H4 (cell line): Measurements from ENCODE around the gene EML5. TPM values are rescaled to one million over a fixed set of nuclear protein-coding genes. Genes with fewer than 3 reads are reported as not detected.
"Not testable (repeated sequence)": the region's sequence is repeated elsewhere in the genome, so short reads cannot be mapped to it uniquely, and the experiment has no call there.

Source experiments
- DNase-seq: peaks from one replicate; pipeline ENCODE4 v3.0.0-alpha.2; 2015; ENCODE audit warnings: low spot score
- total RNA-seq: library from RNA; depleted of rRNA; stranded (reverse); fragments of >200 nt; shearing (Covaris generic); gene quantifications from 2 replicates; pipeline ENCODE4 v1.2.3, GENCODE V29; 2014; rRNA removed

EML5 gene
- 0.43 and 0.58 TPM in 2 replicates for total RNA-seq

DNA sequence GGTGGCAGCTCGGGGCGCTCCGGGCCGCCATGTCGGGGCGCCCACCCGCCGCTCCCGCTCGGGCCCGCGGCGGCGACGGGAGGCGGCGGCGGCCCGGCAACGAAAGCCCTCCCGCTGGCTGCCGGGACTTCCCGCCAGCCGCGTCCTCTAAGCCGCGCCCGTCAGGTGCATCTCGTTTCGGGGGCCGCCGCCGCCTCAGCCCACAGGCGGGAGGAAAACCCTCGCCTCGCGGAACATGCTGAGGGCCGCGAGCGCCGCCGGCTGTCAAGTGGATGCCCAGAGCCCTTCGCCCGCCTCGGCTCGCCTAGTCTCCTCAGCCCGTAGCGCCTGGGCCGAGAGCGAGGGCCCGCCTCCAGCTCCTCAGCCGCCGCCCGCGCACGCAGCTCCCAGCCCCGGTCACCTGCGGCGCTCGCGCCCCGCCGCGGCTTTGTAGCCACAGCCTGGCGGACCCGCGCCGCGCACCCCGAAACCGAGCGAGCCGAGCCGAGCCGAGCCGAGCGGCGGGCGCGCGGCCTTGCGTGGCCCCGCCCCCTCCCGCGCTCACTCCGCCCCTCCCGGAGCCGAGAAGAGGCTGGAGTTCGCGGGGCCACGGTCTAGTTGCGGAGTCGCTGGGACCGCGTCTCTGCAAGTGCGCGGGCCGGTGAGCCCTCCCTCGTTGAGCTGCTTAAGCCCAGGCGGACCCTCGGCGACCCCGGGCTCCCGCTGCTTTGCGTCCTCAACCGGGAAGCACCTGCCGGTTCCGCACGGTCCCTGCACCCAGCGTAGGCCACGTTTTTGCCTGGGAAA is at the start of gene EML5:
EML5 (minus strand) TSS at position 481 of the 786 bp plus-strand sequence; CDS start at position 31, 450 bp downstream.
- DNase-seq: peak; percentile 30

DNA sequence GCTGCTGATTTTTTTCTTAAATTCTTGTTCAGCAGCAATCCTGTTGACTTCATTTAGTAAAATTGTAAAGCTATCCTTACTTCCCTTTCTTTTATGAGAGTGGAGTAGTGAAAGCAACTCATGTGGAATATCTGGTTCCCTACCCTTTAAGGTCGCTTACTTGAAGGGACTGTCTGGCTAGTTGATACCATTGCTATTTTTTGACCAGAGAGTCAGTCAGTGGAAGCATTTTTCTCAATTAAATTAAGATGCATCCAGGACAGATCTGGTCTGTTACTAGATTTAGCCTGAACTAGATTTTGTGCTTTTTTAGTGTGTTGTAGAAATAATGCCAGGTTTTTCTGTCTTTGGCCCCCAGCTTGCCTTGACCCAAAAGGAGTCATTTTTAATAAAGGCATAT is 49.7 kb upstream of the EML5 start:
- no peak for DNase-seq

DNA sequence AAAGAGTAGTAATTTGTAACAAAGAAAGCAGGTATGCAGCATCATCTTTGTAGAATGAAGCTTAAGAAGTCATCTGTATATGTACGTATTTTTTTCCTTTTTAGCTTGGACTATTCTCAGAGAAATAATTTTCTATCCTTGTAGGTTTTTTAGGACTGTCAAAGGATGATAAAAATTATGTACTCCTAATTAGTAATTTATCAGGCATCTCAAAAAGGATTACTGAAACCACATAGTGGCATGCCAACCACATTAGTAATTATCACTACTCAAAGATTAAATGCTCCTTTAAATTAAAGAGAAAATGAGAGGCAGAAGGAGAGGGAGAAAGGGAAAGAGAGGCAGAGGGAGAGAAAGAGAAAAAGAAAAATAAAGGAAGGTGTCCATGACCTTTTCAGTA is 49.0 kb upstream of the EML5 start:
- DNase-seq: no peak

DNA sequence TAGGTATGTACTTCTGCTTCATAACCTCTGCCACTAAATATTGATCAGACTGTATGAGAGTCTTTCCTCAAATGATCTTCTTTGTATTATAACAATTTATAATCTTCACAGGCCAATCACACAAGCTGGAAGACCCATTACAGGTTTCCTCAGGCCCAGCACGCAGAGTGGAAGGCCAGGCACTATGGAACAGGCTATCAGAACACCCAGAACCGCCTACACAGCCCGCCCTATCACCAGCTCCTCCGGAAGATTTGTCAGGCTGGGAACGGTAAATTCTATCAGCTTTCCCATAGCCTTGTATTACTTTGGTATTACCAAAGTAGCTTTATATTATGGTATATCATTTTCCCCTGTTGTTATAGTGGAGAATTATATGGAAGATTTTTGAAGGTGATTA is 48.2 kb upstream of the EML5 start:
- no peak for DNase-seq

DNA sequence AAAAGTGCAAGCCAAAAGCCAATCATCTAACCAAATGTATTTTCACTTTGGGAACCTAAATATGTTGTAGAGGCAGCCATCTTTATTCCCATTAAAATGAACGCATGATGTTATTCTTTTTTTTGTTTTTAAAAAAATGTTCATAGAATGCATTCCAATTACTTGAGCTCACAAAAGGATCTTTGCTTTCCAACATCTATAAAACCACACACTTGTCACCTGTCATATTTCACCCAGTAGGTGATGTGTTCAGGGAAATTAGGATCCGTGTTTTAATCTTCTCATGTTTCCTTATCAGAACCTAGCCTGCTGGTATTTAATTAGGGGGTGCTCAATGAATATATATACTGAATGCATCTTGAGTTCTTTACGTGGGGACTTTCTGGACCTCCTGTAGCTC is 45.3 kb upstream of the EML5 start:
- no peak for DNase-seq

DNA sequence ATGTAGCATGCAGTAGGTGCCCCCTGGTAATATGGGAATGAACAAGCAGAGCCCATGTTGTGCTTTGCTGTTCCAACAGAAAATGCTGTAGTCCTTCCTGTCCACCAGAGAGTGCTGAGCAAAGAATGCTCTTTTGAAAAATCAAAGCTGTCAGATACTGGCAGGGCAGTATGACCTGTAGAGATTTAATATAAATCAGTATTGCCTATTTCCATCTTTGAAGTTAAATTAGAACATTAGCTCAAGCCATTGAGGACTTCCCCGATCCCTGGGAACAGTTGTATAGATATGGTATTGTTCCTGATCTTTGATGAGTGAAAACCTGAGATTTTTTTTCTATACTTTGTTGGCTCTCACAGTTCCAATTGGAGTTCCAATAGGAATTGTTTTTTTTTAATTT is 44.7 kb upstream of the EML5 start:
- DNase-seq: no peak

DNA sequence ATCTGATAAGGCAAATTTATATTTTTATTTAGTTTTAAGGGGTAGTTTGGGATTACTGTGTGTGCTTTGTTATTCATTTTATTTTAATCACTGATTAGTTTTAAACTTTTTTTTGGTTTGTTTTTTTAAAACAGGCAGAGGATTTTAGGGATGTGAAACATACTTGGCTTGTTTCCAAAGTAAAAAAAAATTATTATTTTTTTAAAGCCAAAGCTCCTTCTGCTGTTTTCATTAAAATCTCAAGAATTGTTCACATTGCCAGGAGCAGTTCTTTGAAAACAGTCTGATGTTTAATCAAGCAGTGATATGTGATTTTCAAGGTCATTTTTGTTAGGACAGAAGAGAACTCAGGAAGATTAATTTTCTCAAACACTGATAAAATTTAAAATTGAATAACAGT is 42.9 kb upstream of the EML5 start:
- DNase-seq: no peak

DNA sequence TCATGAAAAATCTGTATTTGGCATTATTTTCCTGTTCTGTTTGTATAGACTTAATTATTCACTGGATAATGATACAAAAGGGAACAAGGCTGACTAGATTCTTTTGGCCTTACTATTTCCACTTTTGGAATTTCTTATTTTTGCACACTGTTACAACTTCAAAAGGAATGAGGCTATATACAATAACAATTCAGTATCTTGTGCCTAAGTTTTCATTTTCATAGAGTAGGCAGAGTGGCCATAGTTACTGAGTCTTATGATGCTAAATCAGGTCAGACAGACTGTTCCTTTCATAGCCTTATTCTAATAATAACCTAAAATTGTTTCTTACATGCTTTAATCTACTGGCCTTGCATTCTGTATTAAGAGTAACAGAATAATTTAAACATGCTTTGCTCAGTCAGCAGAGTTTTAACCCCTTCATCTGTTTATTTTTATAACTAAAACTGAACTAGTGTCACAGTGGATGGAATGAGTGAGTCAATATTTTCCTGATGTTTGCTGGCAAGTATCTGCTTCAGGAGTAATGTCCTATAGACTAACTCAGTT is 42.2 kb upstream of the EML5 start:
- DNase-seq: no peak

DNA sequence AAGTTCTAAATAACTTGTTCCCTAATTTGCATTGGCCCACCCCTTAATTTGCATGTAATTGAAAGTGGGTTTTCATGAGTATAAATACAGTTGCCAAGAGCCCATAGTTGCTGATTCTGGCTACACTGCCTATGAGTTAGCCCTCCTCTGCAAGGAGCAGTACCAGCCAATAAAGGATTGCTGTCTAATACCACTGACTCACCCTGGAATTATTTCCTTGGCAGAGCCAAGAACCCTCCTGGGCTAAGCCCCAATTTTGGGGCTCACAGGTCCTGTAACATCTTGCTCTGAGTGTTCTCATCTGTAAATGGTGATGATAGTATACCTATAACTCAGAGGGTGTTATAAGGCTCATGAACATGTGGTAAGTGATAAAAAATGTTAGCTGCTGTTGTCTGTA is 38.5 kb upstream of the EML5 start:
- peak; percentile 10 for DNase-seq

DNA sequence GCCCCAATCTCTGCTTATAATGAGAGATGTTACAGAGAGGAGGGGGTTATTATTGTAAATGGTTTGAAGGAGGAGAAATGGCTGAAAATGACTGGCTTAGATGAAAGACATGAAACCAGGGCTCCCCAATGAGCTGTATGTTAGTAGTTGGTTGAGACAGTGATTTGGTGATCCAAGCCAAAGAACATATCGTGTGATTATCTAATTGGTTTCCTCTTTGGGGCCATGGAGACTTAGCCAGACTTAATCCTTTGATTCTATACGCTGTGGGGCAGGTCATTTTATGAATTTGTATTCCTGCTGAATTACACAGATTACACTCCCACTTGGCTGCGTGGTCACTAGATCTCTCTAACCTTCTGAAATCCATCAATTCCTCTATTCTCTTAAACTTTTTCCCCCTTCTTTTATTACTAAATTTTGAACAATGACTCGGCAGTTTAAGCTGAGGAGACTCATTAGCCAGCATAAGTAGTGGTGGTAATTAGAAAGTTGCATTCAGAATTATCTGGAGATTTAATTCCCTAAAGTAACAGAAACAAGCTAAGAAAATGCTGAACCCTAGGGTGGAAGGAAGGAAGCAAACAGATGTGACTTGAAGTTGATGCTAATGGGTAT is 37.0 kb upstream of the EML5 start:
- DNase-seq: no peak

DNA sequence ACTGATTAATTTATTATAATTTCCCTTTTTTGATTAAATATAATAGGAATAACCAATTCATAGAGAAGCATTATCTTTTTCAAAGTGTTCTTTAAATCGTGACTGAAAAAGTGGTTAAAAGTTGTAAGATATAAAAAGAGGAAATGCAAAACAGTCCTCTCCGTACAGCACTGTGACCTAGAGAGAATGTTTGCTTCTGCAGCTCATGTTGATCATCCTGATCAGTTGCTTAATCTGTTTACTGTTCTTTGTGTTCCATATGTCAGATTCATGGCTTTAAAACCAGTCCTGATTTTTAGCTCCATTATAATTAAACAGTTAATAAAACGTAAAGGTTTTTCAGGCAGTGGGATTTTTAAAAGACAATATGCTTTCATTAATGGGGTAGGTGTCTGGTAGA is 36.4 kb upstream of the EML5 start:
- no peak for DNase-seq

DNA sequence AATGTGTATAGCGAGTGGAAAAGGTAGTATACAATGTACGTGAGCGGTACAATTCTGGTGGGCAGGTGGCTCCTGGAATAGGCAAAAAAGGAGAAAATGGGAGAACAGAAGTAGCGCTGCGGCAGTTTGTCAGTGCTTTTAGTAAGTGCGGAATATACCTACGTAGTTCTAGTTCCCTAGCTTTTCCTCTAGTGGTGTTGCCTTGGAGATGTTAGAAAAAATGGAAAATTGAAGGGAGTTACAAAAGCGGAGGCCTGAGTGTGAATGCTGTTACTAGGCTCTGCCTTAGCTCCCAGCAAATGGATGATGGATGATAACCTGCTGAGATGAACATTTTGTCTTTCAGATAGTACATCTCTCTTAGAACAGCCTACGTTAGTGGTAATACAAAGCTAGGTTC is 32.8 kb upstream of the EML5 start:
- no peak for DNase-seq

DNA sequence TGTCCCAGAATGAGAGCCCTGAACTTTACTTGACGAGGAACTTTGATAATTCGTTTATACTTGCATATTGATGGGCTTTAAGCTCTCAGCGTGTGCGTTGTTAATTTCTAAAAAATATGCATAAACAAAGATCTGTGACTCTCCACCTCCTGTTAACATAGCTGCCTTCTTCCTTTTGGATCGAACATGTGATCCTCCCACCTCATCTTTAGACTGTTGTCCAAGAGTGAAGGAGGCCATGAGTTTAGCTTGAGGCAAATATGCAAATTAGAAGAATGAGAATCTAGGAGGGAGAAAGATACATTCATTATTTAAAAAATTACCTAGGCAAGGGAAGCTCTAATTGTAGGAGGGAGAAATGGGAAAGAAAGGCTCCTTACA is 32.3 kb upstream of the EML5 start:
- no peak for DNase-seq

DNA sequence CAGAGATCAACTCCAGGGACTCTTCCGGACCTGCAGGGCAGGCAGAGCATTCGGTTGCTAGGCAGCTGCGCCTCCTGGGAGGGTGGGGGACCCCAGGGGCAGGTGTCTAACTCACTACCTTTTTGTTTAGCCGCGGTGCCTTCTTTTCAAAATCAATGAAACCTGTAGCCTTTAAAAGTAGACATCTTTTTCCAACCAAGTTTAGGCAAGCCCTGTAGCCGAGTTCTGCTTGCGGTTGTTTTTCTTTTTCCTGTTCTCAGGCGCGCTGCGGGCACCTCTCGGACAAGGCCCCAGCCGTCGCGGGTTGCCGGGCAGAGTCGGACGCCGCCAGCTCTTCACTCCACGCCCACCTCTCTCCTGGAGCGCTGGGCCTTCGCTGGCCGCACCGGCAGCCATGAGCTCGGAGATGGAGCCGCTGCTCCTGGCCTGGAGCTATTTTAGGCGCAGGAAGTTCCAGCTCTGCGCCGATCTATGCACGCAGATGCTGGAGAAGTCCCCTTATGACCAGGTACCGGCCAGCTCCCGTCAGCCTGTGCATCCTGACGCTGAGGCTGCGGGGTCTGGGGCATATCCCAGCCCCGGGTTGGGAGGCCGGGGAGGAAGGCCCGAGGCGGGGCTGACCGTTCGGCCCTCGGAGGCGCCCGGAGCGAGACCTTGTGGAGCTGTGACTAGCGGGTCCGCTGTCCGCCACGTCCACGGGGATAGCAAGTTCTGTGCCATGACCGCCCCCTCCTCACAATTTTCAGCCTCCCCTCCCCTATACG is 31.7 kb upstream of the EML5 start, which contains the start of gene TTC8:
TTC8 (plus strand) TSS at position 338 of the 764 bp plus-strand sequence; CDS start at position 395, 57 bp downstream.
- DNase-seq: peak; percentile 80

DNA sequence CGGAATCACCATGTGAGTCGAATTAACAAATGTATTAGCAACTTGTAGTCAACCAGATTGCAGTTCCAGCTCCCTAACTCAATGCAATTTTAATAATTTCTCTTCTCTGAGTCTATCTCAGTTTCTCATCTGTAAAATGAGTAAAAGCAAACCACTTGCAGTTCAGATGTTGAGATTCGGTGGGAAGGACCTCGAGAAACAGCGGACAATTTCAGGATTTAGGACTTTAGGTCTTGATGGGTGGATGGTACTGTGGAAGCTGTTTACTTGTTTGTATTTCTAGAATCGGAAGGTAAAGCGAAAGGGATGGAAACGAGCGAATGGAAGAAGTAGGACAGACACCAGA is 31.2 kb upstream of the EML5 start:
- no peak for DNase-seq

DNA sequence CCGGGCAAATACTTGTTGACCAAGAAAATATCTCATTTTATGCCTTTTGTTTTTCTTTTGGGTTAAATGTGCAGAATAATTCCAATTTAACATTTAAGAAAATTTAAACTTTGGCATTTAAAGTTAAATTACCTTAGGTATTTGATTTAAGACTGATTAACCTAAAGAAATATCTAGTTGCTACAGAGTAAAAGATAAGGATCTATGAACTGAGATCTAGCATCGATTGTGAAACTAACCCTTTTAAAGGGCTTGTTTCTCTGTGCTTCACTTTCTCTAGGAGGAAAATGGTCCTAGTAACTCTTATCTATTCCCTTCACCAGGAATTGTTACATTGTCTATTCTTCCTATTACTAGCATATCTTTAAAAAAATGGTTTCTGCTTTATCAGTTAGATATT is 29.1 kb upstream of the EML5 start:
- DNase-seq: no peak

DNA sequence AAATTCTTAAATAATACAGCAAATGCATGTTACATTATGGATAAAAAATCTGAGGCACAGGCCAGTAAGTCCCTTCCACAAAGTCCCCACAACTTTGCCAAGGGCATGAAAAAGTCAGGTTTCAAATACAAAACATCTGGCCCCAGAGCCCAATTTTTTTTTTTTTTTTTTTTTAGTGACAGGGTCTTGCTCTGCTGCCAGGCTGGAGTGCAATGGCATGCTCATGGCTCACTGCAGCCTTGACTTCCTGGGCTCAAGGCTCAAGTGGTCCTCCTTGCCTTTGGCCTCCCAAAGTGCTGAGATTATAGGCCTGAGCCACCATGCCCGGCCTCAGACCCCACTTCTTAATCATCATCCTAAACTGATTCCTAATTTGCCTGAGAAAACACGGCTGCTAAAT is 28.6 kb upstream of the EML5 start:
- no peak for DNase-seq

DNA sequence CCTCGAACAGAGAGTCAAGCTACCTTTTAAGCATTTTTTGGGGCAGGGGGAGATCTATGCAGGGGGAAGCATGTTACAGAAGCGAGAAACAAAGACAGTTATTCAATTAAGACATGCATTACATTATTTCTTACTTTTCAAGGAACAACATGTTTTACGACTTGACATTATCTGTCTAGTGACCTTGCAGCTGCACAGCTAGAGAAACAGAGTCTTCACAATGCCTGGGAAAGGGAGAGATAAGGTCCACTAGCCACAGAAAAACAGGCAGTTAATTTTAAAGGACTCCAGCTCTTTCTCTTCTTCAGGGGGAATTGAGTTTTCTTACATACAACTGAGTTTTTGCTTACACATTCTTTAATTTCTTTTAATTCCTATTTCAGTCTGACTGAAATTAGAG is 26.9 kb upstream of the EML5 start:
- DNase-seq: not testable (repeated sequence)

DNA sequence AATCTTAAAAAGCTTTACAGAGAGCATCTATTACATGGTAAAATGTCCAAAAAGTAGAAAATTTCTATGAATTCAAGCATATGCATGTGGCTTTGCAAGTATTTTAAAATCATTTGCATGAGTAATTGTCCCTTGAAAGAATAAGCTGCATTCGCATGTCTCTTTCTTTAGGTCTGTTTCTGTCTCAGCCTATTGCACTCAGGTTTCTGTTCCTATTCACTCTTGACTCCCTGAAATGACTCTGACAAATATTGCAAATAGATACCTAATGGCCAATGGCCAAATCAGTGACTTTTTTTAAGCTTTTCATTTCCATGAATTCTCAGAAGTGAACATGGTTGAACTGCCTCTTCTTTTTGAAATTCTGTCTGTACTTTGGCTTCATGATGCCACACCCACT is 25.3 kb upstream of the EML5 start:
- DNase-seq: no peak

DNA sequence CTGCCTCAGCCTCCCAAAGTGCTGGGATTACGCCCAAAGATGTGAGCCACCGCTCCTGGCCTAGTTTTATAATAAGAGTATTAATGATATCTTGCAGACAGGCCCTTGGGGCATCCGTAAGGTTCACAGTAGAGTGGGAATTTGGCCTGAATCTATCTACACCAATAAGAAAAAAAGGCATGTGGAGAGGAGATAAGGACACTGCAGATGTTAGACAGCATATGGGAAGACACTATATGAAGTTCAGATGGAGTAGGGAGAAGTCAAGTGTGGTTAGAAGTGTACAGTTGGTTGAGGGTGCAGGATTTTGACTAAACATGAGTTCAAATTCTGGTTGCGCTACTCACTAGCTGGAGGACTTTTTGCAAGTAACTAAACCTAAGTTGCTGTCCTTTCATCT is 23.2 kb upstream of the EML5 start:
- no peak for DNase-seq

DNA sequence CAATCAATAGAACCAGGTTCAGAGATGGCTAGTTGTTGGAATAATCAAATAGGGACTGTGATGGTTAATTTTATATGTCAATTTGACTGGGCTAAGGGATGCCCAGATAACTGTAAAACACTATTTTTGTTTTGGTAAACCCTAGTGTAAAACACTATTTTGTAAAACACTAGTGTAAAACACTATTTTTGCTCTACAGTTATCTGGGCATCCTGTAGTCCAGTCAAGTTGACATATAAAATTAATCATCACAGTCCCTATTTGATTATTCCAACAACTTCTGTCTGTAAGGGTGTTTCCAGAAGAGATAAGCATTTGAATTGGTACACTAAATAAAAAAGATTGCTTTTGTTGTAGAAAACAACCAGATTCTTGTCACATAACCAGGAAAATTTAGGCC is 15.6 kb upstream of the EML5 start:
- DNase-seq: no peak

DNA sequence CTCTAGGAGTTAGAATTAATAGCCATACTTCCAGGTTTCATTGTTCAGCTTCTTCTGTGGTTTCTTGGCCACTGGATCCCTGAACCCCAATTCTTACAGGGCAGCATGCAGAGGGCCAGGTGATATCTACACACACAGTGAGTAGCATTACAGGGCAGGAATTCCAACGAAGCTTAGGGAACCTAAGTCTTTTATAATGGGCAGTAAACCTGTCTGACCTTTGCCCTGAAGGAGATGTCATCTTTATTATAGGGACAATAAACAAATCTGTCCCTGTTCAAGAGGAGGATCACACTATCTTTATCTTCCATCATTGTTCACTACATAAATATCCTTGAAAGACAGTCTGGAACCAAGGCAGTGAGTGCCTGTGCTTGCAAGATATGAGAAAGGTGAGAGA is 11.7 kb upstream of the EML5 start:
- no peak for DNase-seq

DNA sequence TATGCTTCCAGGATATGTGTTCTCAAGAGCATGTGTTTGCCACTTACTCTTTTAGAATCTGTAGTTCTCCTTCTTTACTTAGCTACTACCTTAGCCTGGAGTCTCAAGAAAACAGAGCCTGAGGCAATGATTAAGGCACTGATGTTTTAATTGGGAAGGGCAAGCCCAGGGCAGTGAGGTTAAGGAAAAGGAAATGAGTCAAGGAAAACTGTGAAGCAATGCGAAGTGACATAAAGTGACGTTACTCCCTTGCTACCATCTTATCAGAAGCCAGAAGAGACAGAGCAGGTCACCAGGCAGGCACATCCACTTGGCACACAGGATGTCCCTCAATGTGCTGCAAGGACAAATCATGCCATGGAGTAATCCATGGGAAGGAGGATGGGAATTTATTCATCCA is 11.3 kb upstream of the EML5 start:
- DNase-seq: peak; percentile 7
